Stimulated activated memory B cell treated with anti-CD40 and anti-IgM and Interleukin-4, amounts not matched to agents 10 μg/mL and 1 μg/mL and 100 μg/mL, for 72 hours (primary cell): ENCODE measurements around the gene TENM3.
"Not testable (repeated sequence)": the region's sequence is repeated elsewhere in the genome, so short reads cannot be mapped to it uniquely, and the experiment has no call there.

Source experiments
- ATAC-seq: fragments of 150-1000 bp; cut with Tn5 transposase; 2 replicates; pipeline ENCODE4 v1.10.0; 2021
- H3K27ac Mint-ChIP-seq: one replicate; pipeline ENCODE4 v1.8.0; 2022; ENCODE audit warnings: mild to moderate bottlenecking, mixed read lengths
- H3K27me3 Mint-ChIP-seq: one replicate; pipeline ENCODE4 v1.8.0; 2022; ENCODE audit warnings: mixed read lengths
- H3K36me3 Mint-ChIP-seq: one replicate; pipeline ENCODE4 v1.8.0; 2022; ENCODE audit warnings: mixed read lengths
- H3K4me1 Mint-ChIP-seq: one replicate; pipeline ENCODE4 v1.8.0; 2022; ENCODE audit warnings: mixed read lengths
- H3K4me3 Mint-ChIP-seq: one replicate; pipeline ENCODE4 v1.8.0; 2022; ENCODE audit warnings: mild to moderate bottlenecking, moderate library complexity, mixed read lengths
- H3K9me3 Mint-ChIP-seq: one replicate; pipeline ENCODE4 v1.8.0; 2022; ENCODE audit warnings: mixed read lengths

Gene TENM3

DNA sequence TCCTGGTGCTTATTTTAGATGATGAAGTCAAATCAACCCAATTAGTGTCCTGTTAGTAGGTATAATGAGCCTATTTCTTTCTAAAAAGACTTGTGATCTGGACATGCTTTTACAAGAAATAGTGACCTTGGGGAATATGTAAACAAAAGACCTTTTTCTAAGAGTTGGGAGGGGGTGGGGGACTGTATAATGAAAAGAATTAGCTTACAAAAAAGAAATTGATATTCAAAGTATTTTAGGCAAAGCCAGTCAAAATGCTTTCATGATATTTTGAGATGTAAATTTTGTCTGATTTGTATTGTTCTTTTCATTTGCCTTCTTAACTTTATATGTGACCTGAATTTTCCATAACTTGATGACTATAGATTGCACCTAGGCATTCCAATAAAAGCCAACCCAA lies 559.4 kb downstream of the TENM3 start:
- Mint-ChIP-seq H3K4me1 (peaks cover 7% of the 10 kb centered on the region), H3K27me3 (peaks cover 25% of the 10 kb centered on the region), H3K27ac (no peak overlapping the region), H3K4me3 (no peak overlapping the region), H3K9me3 (no peaks in the 10 kb centered on the region), H3K36me3 (no peaks in the 10 kb centered on the region)
- ATAC-seq = no peak

DNA sequence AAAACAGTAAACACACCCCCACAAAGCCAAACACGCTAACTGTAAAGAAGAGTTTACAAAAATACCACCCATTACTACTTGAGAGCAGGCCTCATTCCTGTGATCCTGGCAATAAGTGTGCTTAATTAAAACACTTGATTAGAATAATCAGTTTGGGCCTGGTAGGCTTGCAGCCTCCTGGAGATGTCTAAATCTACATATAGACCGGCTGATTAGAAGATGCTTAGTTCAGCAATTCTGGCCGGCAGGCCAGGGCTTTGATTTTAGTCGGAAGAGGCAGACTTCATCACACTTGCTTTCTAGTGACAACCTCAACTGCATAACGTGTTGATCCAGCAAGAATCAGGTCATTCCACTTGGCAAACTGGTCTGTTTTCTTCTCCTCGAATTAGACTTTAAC lies 560.0 kb downstream of the TENM3 start:
- H3K27me3 Mint-ChIP-seq = peaks cover 25% of the 10 kb centered on the region
- no peak overlapping the region for H3K27ac Mint-ChIP-seq
- no peaks in the 10 kb centered on the region for H3K36me3 Mint-ChIP-seq
- no peak overlapping the region for H3K4me3 Mint-ChIP-seq
- H3K4me1 Mint-ChIP-seq = peaks cover 7% of the 10 kb centered on the region
- no peaks in the 10 kb centered on the region for H3K9me3 Mint-ChIP-seq
- ATAC-seq = no peak

DNA sequence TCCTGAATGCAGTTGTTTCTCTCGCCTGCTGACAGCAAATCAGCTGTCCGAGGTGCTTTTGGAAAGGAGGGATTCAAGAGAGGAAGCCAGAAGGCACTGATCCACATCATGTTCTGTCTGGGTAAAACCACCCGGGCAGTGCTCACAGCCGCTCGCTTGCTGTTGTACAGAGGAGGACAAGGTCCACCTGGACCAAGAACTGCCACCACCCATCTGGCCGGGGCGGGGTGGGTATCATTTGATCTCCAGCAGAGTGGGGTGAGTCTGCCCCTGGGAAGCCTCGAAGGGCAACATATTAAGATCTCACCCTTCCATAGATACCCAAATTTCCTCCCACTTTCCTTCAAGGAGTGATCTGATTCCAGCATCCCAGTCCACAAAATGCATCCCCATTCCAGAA lies 560.9 kb downstream of the TENM3 start:
- Mint-ChIP-seq H3K27me3 (peaks cover 25% of the 10 kb centered on the region), H3K4me3 (no peak overlapping the region), H3K36me3 (no peaks in the 10 kb centered on the region), H3K9me3 (peaks cover 3% of the 10 kb centered on the region), H3K27ac (no peak overlapping the region), H3K4me1 (peaks cover 7% of the 10 kb centered on the region)
- ATAC-seq = no peak

DNA sequence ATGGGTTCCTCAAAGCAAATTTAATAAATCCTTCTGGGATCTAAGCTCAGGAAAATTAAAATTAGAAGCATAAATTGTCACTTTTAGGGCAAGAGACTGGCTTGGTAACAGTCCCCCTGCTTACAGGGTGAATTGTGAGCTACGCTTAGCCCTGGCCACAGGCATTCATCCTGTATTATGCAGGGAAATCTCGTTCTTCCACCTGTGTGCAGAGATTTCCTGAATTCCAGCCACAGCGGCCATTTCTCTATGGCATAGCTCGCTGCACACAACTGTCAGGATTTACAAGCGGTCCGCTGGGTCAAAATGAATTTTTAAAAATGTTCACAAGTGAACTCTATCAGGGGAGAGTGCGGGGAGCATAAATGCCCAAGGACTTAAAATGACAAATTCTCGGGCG lies 562.1 kb downstream of the TENM3 start:
- no peak for ATAC-seq
- Mint-ChIP-seq H3K27me3 (peaks cover 25% of the 10 kb centered on the region), H3K4me1 (peaks cover 7% of the 10 kb centered on the region), H3K27ac (no peak overlapping the region), H3K4me3 (no peak overlapping the region), H3K36me3 (no peaks in the 10 kb centered on the region), H3K9me3 (peaks cover 3% of the 10 kb centered on the region)

DNA sequence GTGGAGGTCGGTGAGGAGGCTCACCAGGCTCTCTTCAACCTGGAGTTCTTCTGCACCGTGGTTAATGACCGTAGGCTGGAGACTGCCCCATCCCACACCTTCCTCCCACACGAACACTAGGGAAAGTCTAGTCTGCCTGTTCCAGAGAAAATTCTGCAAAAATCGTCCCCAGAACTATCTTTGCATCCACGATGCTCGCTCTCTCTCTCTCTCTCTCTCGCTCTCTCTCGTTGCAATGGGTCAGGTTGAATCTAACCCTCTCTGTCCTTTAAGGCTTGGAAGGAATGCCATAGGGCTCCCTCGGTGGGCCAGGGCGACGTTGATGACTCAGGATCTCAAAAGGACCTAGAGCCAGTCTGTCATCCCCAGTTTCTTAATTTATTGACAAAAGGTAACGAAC lies 562.5 kb downstream of the TENM3 start:
- no peaks in the 10 kb centered on the region for H3K36me3 Mint-ChIP-seq
- no peak for ATAC-seq
- H3K9me3 Mint-ChIP-seq = peaks cover 3% of the 10 kb centered on the region
- peaks cover 25% of the 10 kb centered on the region for H3K27me3 Mint-ChIP-seq
- H3K4me1 Mint-ChIP-seq = peaks cover 7% of the 10 kb centered on the region
- no peak overlapping the region for H3K4me3 Mint-ChIP-seq
- H3K27ac Mint-ChIP-seq = no peak overlapping the region

DNA sequence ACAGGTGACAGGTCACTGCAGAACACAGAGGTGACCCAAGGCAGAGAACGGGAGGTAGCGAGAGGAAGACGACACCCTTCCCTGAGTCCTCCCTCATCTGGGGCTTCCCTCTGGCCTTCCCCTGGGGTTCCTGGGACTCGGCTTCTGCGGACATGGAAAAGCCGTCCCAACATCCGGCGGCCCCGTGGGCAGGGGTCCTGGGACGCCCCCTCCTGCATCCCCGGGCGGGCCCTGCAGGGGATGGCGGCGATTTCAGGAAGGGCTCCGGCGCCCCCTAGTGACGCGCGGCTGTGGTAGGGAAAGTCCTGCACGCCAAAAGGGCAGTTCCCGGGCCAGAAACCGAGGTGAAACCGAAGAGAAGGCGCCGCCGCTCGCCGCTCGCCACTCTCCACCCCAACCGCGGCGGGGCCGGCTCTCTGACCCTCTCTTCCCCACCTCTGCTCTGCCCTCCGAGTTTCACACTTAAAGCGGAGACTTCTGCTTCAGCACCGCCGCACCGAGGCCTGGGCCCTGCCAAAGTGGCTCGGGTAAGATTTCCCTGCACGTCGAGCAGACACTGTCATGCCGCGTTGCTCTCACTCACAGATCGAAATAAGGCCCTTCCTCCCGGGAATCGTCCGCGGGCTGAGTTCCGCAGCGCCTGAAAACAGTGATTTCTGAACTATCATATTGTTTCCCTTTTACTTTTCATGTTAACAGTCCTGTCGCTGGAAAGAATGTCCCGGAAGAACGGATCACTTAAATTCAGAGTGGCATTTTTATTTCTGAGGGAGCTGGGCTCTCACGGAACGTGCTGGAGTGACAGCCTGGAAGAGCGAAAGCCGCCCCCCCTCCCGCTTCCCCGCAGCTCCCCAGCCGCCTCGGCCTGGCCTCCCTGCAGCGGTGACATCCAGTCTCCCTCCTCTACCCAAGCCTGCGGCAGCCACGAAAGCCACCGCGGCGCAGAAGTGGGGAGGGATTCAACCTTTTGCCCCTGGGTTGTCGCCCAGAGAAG lies 563.4 kb downstream of the TENM3 start:
- Mint-ChIP-seq H3K9me3 (peaks cover 3% of the 10 kb centered on the region), H3K4me3 (peak overlapping the region; percentile 74), H3K27me3 (peaks cover 25% of the 10 kb centered on the region), H3K36me3 (no peaks in the 10 kb centered on the region), H3K27ac (no peak overlapping the region), H3K4me1 (peaks cover 7% of the 10 kb centered on the region)
- ATAC-seq = peak; percentile 67

DNA sequence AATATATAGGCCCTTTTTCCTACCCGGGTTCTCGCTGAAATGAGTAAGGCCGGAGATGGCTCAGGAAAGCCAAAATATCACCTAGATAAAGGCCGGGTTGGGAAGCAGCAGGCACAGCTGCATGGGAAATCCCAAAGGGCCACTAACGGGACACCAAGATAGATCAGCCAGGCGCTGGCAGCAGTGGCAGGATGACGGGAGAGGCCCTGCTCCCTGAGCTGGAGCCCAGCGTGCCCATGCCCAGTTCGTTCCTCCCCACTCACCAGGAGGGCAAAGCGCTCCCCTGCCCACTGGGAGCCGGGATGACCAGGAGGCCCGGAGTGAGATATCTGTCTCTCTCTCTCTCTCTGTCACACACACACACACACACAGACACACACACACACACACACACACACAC lies 564.1 kb downstream of the TENM3 start:
- Mint-ChIP-seq H3K4me3 (no peak overlapping the region), H3K27me3 (peaks cover 25% of the 10 kb centered on the region), H3K27ac (no peak overlapping the region), H3K4me1 (peaks cover 7% of the 10 kb centered on the region), H3K36me3 (peaks cover 7% of the 10 kb centered on the region), H3K9me3 (peaks cover 8% of the 10 kb centered on the region)
- ATAC-seq = no peak

DNA sequence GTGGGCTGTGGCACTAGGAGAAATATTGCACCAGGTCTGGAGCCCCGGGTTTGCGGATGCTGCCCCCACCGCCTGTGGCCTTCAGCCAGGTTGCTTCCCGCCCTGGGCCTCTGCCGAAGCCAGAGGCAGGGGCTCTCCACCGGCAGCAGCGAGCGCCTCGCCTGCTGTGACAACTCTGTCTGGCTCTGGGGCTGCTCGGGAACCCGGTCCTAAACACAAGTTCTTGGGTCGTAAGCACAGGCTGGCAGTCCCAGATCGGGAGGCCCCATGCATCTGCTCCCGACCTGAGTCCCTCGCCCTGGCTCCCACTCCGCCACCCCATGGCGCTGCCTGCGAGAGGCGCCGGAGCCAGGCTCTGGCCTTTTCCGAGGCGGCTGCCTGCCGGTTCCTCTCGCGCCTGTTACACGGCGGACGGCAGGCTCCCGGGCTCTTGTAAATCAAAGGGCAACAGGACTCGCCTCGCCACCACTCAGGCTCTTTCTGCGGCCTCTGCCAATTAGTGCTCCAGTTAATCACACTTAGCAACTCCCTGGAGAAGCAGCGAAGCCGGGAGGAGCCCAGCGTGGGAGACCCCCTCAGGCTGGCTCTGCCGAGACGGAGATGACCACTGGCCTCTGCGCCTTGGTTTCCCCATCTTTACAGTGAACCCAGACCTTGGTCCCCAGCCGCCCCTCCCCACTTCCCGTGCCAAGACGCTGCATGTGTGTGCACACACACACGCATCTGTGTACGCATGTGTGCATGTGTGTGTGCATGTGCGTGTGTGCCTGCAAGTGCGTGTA lies 564.8 kb downstream of the TENM3 start:
- H3K36me3 Mint-ChIP-seq = peaks cover 8% of the 10 kb centered on the region
- peaks cover 7% of the 10 kb centered on the region for H3K4me1 Mint-ChIP-seq
- ATAC-seq = no peak
- H3K27ac Mint-ChIP-seq = no peak overlapping the region
- H3K9me3 Mint-ChIP-seq = peaks cover 9% of the 10 kb centered on the region
- H3K27me3 Mint-ChIP-seq = peaks cover 25% of the 10 kb centered on the region
- H3K4me3 Mint-ChIP-seq = no peak overlapping the region

DNA sequence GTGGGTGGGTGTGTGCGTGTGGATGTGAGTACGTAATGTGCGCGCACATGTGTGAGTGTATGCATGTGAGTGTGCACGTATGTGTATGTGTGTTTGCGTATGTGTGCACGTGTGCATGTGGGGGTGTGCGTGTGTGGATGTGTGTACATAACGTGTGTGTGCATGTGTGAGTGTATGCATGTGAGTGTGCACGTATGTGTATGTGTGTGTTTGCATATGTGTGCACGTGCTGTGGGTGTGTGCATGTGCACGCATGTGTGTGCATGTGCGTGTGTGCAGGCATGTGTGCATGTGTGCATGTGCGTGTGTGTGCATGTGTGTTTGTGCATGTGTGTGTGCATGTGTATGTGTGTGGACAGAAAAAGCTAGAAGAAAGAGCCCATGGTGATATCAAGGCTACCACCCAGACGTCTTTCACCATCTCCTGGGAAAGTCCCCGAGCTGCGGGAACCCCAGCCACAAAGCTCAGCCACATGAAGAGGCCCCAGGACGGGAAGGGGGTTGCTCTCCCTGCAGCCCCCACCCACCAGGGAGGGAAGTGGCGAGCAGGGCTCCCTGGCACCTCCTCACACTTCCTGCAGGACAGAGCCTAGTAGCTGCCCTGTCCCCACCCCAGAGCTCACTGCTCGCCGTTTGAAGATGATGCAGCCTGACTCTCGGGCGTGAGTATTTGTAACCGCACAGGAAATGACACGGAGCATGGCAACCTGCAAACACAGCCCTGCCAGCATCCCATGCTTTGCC lies 565.6 kb downstream of the TENM3 start:
- H3K27ac Mint-ChIP-seq = no peak overlapping the region

DNA sequence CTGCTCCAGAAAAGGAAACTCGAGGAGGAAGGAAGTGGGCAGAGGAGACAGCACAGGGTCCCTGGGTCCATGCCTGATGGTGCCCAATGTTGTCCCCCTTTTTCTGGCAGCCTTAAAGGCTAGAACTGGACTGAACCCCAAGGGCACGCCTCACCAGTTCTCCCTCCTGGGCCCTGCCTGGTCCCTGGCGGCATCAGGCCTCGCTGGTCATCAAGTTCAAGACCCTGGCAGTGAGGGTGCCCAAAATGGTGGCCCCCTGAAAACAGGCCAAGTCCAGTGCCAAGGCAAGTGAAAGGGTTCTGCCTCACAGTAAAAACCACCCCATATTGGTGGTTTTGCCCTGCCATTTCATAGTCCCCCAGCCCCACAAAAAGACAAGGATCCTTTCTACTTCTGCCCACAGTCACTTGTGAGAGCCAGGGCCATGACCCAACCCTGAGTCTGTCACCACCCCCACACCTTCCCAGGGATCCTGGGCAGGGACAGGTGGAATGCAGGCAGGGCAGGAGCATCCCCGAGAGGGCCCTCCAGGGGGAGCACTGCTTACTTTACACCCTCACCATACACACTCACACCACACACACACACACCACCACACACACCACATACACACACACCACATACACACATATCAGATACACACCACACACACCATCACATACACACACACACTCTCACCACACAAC lies 566.4 kb downstream of the TENM3 start:
- H3K9me3 Mint-ChIP-seq = peaks cover 15% of the 10 kb centered on the region
- peaks cover 7% of the 10 kb centered on the region for H3K4me1 Mint-ChIP-seq
- H3K36me3 Mint-ChIP-seq = peaks cover 8% of the 10 kb centered on the region
- no peak overlapping the region for H3K27ac Mint-ChIP-seq
- H3K4me3 Mint-ChIP-seq = peak overlapping the region; percentile 45
- peaks cover 24% of the 10 kb centered on the region for H3K27me3 Mint-ChIP-seq
- no peak for ATAC-seq

More for the DNA sequence above, 565.6 kb downstream of the TENM3 start:
- peaks cover 7% of the 10 kb centered on the region for H3K4me1 Mint-ChIP-seq
- peak; percentile 58 for ATAC-seq
- peaks cover 8% of the 10 kb centered on the region for H3K36me3 Mint-ChIP-seq
- H3K4me3 Mint-ChIP-seq = peak overlapping the region; percentile 45
- H3K9me3 Mint-ChIP-seq = peaks cover 15% of the 10 kb centered on the region
- peaks cover 25% of the 10 kb centered on the region for H3K27me3 Mint-ChIP-seq

DNA sequence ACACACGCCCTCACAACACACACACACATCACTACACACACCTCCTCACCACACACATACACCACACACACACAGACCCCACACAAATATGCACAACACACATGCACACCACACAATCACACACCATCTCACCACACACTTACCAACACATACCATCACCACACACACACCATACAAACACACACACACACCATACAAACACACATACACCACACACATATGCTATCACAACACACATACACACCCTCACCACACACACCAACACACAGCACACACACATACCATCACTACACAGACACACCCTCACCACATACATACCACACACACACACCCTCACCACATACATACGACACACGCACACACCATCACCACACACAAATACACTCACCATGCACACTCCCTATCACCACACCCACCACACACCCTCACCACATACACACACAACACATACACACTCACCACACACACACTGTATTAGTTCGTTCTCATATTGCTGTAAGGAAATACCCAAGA lies 567.0 kb downstream of the TENM3 start:
- H3K27ac Mint-ChIP-seq = no peak overlapping the region
- ATAC-seq = no peak
- H3K4me3 Mint-ChIP-seq = no peak overlapping the region
- peaks cover 8% of the 10 kb centered on the region for H3K36me3 Mint-ChIP-seq
- peaks cover 15% of the 10 kb centered on the region for H3K9me3 Mint-ChIP-seq
- peaks cover 7% of the 10 kb centered on the region for H3K4me1 Mint-ChIP-seq
- H3K27me3 Mint-ChIP-seq = peaks cover 20% of the 10 kb centered on the region

DNA sequence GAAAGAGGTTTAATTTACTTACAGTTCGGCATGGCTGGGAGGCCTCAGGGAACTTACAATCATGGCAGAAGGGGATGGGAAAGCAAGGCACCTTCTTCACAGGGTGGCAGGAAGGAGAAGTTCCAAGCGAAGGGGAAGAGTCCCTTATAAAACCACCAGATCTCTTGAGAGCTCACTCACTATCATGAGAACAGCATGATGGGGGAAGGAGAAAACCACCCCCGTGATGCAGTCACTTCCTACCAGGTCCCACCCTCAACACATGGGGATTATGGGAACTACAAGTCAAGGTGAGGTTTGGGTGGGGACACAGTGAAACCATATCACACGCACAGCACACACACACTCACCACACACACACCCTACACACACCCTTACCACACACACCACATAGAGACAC lies 569.7 kb downstream of the TENM3 start:
- Mint-ChIP-seq H3K4me3 (no peak overlapping the region), H3K27ac (no peak overlapping the region), H3K9me3 (peaks cover 15% of the 10 kb centered on the region), H3K36me3 (peaks cover 8% of the 10 kb centered on the region), H3K4me1 (no peaks in the 10 kb centered on the region), H3K27me3 (peaks cover 29% of the 10 kb centered on the region)
- no peak for ATAC-seq

DNA sequence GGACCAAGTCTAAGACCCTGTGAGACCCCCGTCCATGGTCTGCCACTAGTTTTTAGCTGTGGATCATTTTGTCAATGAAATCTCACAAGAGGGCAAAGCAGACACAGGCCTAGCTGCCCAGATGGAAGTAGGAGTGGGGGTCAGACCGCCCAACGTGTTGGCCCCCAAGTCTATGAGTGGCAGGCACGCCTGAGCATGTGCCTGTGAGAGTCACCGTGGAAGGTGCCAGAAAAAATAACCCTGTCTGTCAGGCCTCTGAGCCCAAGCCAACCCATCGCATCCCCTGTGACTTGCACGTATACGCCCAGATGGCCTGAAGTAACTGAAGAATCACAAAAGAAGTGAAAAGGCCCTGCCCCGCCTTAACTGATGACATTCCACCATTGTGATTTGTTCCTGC lies 570.9 kb downstream of the TENM3 start:
- not testable (repeated sequence) for ATAC-seq, H3K4me1 Mint-ChIP-seq, H3K36me3 Mint-ChIP-seq, H3K27ac Mint-ChIP-seq, H3K4me3 Mint-ChIP-seq
- peaks cover 33% of the 10 kb centered on the region for H3K27me3 Mint-ChIP-seq
- H3K9me3 Mint-ChIP-seq = peaks cover 11% of the 10 kb centered on the region

DNA sequence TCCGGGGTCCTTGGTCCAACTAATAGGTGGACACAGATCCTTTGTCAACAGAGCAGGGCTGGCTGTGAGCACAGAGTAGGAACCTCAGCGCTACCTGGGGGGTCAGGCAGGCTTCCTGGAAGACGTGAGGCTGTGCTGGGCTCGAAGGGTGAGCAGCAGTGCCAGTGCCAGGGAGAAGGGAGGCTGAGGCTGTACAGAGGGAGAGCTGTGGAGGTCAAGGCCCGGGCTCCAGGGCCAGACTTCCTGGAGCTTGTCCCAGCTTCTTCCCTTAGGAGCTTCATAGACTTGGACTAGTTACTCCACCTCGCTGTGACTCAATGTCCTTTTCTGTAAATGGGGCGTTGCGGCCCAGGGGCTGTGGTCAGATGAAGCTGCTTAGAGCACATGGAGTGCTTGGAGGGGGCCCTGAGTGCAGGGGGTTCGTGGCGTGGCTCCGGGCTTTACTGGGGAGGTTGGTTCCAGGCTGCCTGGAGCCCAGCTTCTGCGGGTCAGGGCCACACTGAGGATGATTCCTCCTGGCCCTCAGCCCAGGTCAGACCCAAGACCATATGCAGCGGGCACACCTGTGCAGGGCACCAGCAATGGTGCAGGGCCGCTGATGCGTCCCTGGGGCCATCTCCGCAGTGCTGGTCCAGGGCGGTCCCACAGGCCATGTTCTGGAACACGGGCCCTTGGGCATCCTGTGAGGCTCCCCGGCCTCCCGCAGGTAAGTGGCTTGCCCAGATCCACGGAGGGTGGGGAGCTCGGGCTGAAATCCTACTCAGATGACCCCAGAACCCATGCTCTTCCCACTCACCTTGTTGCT lies 575.9 kb downstream of the TENM3 start:
- Mint-ChIP-seq H3K9me3 (no peaks in the 10 kb centered on the region), H3K4me3 (no peak overlapping the region), H3K27me3 (peaks cover 33% of the 10 kb centered on the region), H3K4me1 (no peaks in the 10 kb centered on the region), H3K36me3 (no peaks in the 10 kb centered on the region), H3K27ac (no peak overlapping the region)
- ATAC-seq = peak; percentile 16
